GM21619 (cell line): ENCODE results near the gene BLTP1.
"Not testable (repeated sequence)": the region's sequence is repeated elsewhere in the genome, so short reads cannot be mapped to it uniquely, and the experiment has no call there.

Experiments used
- ATAC-seq: cut with Tn5 transposase; IDR thresholded peaks from one replicate; pipeline ENCODE4 v1.9.1; 2021; ENCODE audit not compliant: unreplicated experiment

The BLTP1 gene

GRCh38 chr4:122151982-122152710 lies at the start of gene BLTP1:
BLTP1 (plus strand) TSS chr4:122152331; CDS start chr4:122170648, 18,317 bp downstream.
- peak; percentile 97 for ATAC-seq

DNA sequence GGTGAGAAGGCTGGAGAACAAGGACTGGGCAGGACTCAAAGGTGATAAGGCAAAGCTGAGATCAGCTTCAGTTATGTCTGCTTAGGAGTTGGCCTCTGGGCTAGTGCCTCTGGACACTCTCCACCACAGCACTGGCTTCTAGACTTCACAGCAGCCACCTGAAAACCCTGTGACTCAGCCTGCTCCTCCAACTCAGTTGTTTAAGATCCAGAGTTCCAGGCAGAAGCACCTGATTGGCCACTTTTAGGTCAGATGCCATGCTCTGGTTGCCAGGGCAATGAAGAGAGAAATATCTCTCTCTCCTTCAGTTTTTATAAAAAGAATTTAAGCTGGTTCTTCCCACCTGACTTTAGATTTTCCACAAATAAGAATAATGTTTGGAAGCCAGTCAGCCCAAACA lies 47.9 kb upstream of the BLTP1 start:
- no peak for ATAC-seq

DNA sequence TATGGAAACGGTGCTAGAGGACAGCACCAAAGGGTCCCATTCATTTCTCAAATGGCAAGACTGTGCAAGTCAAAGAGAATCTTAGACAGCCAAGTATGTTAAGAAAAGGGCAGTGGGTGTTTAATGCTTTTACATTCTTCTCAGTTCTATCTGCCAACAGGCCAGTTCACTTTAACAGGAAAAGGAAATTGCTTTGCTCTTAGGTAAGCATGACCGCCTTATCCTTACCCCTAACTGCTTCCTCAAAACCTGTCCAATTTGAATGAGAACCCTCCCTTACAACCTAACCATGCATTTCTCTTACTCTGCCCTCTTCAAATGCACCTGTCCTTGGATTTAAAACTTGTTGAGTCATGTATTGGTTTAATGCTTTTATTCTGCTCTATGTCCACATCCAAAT lies 44.5 kb upstream of the BLTP1 start:
- ATAC-seq: no peak

DNA sequence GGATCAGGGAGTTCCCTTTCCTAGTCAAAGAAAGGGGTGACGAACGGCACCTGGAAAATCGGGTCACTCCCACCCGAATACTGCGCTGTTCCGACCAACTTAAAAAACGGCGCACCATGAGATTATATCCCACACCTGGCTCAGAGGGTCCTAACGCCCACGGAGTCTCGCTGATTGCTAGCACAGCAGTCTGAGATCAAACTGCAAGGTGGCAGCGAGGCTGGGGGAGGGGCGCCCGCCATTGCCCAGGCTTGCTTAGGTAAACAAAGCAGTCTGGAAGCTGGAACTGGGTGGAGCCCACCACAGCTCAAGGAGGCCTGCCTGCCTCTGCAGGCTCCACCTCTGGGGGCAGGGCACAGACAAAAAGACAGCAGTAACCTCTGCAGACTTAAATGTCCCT lies 41.8 kb upstream of the BLTP1 start:
- ATAC-seq: not testable (repeated sequence)

DNA sequence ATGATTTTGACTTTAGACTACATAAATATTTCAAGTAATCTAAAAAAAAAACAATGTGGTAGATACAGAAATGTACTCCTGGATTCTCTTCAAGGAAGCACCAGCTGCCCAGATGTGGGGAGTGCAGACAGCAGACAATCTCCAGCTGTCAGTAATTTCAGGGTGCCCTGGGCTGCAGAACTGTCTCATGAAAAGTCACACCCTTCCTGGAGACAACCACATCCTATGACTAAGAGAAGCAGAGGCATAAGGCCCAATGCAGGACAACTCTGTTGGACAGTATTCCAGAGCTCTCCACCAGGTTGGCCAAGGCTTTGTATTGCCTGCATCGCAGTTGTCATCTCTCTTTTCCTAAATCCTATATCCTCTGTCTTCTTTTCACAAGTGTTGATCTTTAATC lies 34.4 kb upstream of the BLTP1 start:
- ATAC-seq: no peak

DNA sequence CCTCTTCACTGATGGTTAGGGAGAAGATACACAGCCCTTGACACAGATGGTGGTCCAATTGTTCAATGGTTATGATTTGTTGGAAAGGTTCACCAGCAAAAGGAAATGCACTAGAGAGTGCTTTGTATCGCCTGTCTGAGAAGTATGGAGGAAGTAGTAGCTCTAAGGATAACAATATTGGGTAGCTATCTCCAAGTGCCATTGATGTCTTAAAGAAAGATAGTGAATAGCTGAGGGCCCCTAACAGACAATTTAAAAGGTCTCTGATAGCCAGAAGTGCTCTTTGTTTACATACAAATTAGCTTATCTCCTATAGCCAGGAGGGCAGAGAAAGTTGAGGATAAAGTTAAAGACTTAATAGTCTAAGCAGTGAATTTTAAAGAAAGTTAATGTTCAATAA lies 33.9 kb upstream of the BLTP1 start:
- no peak for ATAC-seq

DNA sequence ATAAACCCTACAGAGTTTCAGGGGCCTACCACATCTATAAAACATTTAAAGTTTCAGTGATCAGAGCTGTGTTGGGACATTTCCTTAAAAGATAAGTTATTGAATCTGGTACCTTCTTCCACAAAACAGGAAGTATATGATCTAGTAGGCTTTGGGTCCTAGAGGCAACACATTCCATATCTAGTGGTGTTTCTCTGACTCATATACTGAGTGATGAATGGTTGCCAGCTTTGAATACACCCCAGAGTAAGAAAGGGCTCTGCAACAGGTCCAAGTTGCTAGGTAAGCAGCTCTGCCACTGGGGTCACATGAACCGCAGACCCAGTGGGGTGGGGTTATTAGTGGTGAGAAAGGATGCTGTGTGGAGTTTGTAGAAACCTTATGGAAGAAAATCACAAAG lies 32.4 kb upstream of the BLTP1 start:
- no peak for ATAC-seq

- ATAC-seq: no peak
Measured at GRCh38 chr4:122121593-122121992, 30.5 kb upstream of the BLTP1 start.

GRCh38 chr4:122122083-122122482 lies 30.0 kb upstream of the BLTP1 start:
- no peak for ATAC-seq

- ATAC-seq: no peak
Measured at GRCh38 chr4:122129061-122129460, 23.1 kb upstream of the BLTP1 start.

- ATAC-seq: peak; percentile 79
Measured at GRCh38 chr4:122131562-122132157, 20.5 kb upstream of the BLTP1 start.

DNA sequence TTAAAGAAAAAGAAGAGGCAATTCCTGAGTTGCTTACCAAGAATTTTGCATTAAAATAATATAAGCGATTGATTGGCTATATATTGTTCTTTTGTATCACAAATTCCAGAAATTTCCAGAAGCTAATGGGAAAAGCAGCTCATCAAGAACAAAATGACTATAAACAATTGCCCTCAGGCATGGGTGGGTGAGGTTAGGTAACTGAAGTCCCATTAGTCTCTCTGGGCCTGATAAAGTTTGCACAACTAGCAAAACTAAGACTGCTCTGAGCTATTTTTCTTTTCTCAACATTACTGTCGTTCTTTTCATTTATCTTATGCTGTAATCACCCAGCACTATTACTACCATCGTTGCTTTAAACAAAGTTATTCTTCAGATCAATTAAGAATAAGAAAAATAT lies 19.2 kb upstream of the BLTP1 start:
- ATAC-seq: no peak

DNA sequence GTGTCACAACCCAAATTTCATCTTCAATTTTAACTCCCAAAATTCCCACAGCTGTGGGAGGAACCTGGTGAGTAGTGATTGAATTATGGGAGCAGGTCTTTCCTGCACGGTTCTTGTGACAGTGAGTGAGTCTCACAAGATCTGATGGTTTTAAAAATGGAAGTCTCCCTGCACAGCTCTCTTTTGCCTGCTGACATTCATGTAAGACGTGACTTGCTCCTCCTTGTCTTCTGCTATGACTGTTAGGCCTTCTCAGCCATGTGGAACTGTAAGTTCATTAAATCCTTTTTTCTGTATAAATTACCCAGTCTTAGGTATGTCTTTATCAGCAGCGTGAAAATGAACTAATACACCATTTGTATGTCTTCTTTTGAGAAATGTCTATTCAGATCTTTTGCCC lies 13.0 kb upstream of the BLTP1 start:
- no peak for ATAC-seq

DNA sequence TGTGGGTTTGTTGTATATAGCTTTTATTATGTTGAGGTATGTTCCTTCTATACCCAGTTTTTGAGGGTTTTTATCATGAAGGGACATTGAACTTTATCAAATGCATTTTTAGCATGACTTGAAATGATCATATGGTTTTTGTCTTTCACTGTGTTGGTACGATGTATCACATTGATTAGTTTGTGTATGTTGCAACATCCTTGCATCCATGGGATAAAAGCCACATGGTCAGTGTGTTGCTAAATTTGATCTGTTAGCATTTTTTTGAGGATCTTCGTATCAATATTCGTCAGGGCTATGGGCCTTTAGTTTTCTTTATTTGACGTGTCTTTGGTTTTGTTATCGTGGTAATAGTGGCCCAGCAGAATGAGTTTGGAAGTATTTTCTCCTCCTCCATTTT lies 11.3 kb upstream of the BLTP1 start:
- no peak for ATAC-seq

DNA sequence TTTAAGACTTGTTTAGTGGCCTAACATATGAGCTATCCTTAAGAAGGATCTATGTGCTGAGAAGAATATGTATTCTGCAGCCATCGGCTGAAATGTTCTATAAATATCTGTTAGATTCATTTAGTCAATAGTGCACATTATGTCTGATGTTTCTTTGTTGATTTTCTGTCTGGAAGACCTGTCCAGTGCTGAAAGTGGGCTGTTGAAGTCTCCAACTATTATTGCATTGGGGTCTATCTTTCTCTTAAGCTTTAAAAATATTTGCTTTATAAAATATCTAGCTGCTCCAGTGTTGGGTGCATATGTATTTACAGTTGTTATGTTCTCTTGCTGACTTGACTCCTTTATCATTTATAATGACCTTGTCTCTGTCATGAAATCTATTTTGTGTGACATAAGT lies 9.4 kb upstream of the BLTP1 start:
- ATAC-seq: no peak

DNA sequence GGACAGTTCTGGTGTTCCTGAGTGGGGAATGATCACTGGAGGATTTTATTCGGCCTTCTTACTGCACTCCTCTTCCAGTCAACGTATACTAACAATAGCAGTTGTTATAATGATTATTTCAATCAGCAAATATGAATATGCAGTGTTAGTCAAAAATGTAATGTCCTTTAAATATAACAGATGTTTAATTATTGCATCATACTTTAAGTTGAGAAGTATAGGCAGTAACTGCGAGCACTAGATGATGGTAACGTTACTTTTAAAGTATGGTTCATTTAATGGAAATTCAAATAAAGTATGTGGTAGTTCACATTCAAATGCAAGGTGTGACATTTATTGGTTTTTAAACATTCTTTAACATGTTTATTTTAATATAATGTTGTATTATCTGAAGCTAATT lies 5.5 kb upstream of the BLTP1 start:
- ATAC-seq: no peak

DNA sequence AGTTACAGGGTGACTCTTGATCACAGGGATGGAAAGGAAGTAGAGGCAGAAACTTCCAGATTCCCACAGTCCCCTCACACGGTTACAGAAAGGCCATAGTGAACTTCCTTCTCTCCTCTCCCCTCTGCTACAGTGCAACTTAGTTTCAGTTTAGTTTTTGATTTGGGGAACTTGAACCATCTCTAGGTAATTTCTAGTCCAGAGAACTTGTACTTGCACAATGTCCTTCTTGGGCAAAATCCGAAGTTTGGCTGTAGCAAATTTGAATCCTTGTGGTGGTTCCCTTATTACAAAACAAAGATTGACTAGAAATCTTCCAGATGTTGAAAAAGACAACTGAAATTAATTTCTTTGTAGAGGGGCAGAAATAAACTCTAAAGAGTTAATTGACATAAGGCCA lies 1.2 kb upstream of the BLTP1 start:
- no peak for ATAC-seq

- ATAC-seq: peak; percentile 40
Measured at GRCh38 chr4:122152711-122153226, 638 bp downstream of the BLTP1 start.

GRCh38 chr4:122156819-122157218 lies 4.7 kb downstream of the BLTP1 start:
- no peak for ATAC-seq

DNA sequence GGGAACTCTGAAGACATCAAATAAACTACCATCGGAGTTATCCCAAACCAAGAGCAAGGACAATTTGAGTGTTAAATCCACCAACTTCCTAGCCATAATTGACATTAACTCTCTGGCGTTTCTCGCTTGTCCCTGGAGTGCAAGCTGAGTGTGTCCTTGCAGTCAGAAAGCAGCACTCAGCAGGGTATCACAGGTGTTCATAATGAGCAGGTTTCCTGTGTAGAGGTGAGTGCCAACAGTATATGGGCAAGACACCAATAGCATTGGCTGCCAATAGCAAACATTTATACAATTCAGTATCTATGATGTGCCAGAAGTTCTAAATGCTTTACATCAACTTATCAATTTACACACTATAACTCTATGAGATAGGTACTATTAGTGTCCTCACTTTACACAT lies 11.2 kb downstream of the BLTP1 start:
- no peak for ATAC-seq

DNA sequence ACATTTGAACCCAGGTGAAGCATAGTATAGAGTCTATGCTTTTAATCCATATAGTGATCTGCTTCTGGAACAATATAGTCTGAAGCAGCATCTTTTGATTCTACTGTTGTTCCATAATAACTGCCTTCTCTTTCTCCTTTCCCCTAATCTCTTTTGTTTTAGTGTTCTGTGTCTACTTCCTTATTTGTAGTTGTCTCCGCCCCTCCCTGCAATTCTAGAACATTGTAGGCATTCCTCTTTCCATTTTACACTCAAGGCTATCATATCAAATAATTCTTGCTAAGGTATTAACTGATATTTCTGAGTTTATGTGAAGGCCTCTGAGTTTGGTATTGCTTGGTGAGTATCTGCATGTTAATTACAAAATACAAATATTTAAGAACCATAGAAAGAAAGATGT lies 11.6 kb downstream of the BLTP1 start:
- ATAC-seq: no peak

GRCh38 chr4:122167369-122167768 lies 15.2 kb downstream of the BLTP1 start:
- ATAC-seq: no peak

- ATAC-seq: no peak
Measured at GRCh38 chr4:122170775-122171174, 18.6 kb downstream of the BLTP1 start.
